ENCODE data around the gene PRKACA.

GRCh38 chr19:14054099-14054498 lies 63.5 kb downstream of the PRKACA start:
- TF ChIP-seq CTCF (IDR thresholded peaks at IDR 0.05), result no peak
- TF ChIP-seq POLR2A (IDR thresholded peaks at IDR 0.05), result no peak
- TF ChIP-seq POLR2AphosphoS5 (IDR thresholded peaks at IDR 0.05), result no peak

Data from prostate gland (tissue), 2 donors.